HG03175 (cell line): ENCODE measurements around the gene TSC2.

ENCODE experiments used
- ATAC-seq: cut with Tn5 transposase; IDR thresholded peaks from one replicate; pipeline ENCODE4 v1.9.1; 2021; ENCODE audit warnings: mild to moderate bottlenecking, moderate library complexity; ENCODE audit not compliant: unreplicated experiment

Gene TSC2

DNA sequence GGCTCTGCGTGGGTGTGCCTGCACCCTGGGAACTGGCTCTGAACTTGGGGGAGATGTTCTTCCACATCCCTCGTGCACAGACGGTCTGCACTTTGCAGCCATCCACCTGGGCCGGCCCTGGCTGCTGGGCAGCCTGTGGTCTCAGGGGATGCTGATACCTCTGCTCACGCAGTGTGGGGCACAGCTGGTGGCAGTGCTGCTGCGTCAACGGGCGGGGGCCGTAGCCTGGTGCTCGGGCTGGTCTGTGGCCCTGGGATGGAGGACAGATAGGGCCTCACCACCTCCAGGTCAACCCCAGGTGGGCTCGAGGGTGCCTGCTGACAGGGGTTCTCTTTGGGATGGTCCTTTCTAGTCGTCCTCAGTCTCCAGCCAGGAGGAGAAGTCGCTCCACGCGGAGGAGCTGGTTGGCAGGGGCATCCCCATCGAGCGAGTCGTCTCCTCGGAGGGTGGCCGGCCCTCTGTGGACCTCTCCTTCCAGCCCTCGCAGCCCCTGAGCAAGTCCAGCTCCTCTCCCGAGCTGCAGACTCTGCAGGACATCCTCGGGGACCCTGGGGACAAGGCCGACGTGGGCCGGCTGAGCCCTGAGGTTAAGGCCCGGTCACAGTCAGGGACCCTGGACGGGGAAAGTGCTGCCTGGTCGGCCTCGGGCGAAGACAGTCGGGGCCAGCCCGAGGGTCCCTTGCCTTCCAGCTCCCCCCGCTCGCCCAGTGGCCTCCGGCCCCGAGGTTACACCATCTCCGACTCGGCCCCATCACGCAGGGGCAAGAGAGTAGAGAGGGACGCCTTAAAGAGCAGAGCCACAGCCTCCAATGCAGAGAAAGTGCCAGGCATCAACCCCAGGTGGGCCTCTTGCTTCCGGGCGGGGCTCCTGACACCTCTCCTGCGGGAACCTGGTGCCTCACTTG lies 36.3 kb downstream of the TSC2 start:
- ATAC-seq, result no peak

DNA sequence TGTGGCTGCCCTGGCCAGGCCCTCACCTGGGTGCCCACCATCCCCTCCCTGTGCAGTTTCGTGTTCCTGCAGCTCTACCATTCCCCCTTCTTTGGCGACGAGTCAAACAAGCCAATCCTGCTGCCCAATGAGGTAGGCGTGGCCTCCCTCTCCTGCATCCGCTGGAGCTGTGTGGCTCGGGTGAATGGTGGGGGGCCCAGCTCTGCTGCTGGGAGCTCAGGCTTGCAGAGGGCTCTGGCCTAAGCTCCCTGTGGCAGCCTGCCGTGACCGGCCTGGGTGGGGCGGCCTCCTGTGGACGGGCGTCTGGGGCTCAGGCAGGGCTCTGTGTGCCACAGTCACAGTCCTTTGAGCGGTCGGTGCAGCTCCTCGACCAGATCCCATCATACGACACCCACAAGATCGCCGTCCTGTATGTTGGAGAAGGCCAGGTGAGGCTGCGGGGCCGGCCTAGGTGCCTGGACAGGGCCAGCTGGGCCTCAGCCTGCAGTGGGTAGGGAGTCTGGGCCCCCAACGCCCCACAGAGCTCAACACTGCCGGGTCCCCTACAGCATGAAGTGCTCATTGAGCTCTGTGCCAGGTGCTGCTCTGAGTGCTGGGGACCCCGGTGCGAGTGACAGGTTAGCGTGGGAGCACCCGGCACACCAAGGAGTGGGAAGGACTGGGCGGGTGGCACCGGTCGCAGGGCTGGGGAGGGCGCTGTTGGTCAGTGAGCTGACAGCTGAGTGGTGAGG lies 37.3 kb downstream of the TSC2 start:
- ATAC-seq, result no peak

DNA sequence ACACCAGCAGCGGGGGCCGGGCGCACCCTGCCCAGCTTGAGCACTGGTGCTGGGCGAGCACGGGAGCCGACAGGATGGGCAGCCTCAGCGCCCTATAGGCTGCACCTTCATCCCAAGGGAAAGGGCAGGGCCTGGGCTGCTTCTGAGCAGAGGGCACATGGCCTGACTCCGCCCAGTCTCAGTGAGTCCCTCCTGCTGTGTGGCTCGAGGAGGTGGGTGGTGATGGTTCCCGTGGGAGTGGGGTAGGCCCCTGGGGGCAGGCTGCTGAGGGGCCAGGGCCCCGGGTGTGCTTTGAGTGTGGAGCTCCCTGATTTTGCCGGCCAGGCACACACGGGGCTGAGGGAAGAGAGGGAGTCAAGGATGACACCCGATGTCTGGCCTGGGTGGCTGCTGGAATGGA lies 37.9 kb downstream of the TSC2 start:
- no peak for ATAC-seq

DNA sequence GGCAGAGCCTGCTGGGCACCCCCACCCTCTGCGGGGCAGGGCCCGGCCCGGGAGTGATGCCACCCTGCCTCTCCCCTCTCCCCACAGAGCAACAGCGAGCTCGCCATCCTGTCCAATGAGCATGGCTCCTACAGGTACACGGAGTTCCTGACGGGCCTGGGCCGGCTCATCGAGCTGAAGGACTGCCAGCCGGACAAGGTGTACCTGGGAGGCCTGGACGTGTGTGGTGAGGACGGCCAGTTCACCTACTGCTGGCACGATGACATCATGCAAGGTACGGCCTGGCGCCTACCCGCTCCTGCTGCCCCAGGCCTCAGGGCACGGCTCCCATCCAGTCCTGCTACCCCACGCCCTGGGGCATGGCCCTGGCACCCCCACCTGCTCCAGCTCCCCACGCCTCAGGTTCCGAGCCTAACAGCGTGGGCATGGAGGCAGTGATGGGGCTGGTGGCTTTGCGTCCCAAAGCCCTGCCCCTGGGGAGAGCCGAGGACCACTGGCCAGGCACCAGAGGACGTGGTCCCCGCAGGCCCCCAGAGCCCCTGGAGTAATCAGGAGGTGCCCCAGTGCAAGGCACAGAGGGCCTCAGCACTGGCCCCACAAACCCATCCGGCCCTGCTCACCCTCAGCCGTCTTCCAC lies 38.4 kb downstream of the TSC2 start:
- ATAC-seq, result no peak

DNA sequence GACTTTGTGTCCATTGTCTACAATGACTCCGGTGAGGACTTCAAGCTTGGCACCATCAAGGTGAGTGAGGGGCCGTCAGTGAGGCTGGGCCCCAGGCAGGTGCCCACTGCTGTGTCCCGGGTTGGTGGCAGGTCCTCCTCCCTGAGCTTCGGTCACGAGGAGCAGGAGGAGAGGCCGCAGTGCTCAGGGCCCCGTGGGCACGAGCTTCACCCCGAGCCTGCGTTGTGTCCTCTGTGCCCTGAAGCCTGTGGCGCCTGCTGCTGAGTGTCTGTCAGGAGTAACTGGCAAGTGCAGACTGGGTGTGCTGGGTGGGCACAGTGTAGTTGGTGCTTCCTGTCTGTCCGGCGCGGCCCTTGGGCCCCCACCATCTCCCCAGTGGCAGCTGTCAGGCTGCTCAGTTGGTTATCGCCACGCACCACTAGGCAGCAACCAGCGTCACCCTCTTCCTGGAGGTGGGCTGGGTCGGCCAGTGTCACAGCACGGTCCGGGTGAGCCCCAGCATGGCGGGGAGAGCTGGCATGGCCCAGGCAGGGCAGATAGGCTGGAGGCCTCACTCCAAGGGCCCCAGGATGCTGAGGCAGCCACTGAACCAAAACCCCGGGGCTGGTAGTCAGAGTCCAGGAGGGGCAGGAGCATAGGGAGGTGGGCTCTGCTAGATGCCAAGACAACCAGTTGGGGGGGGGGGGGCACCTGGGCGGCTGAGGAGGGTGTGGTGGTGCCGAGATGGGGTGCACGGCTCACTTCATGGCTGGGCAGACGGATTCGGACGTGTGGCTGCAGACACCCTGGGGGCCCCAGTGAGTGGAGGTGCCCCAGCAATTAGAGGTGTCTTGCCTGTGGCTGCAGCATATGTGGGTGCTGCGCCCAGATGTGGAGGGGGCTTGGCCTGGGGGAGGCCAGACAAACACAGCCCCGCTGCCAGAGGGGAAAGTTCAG lies 39.3 kb downstream of the TSC2 start:
- ATAC-seq, result no peak

DNA sequence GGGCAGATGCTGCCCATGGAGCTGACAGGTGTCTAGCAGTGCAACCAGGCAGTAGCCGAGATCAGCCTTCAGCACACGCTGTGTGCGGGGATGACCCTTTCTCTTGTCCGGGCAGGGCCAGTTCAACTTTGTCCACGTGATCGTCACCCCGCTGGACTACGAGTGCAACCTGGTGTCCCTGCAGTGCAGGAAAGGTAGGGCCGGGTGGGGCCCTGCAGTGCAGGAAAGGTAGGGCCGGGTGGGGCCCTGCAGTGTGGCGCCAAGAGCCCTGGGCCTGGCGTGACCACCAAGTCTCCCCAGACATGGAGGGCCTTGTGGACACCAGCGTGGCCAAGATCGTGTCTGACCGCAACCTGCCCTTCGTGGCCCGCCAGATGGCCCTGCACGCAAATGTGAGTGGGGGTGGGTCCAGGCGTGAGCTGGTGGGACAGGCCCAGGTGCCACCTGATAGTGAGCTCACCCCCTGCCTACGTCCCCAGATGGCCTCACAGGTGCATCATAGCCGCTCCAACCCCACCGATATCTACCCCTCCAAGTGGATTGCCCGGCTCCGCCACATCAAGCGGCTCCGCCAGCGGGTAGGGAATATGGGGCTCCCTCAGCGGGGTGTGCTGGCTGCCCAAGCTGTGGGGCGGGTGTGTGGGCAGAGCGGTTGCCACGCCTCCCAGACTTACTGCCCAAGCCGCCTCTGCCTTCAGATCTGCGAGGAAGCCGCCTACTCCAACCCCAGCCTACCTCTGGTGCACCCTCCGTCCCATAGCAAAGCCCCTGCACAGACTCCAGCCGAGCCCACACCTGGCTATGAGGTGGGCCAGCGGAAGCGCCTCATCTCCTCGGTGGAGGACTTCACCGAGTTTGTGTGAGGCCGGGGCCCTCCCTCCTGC lies 40.2 kb downstream of the TSC2 start:
- ATAC-seq, result no peak

DNA sequence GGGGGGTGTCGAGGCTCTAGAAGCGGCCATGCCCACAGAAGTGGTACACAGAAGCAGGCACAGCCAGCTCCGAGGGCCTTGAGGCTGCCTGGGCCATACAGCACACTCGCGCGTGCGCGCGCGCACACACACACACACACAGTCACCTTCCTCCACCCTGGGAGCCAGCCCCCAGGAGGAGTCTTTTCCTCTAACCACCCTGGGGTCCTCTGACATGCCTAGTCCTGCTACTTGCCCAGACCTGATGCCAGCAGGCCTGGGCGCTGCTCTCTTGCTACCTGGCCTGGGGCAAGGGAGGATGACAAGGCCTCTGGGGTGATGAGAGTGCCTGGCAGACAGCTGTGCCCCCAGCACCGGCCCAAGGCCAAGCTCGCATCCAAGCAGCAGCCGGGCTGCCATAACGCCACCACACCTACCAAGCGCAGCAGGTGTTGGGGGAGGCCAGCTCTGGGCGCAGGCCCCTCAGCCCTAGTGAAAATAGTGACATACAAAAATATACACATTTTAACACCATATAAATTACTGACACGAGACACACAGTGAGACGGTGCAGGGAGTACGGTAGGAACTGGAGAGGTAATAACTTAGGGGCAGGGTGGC lies 41.1 kb downstream of the TSC2 start:
- ATAC-seq, result no peak

DNA sequence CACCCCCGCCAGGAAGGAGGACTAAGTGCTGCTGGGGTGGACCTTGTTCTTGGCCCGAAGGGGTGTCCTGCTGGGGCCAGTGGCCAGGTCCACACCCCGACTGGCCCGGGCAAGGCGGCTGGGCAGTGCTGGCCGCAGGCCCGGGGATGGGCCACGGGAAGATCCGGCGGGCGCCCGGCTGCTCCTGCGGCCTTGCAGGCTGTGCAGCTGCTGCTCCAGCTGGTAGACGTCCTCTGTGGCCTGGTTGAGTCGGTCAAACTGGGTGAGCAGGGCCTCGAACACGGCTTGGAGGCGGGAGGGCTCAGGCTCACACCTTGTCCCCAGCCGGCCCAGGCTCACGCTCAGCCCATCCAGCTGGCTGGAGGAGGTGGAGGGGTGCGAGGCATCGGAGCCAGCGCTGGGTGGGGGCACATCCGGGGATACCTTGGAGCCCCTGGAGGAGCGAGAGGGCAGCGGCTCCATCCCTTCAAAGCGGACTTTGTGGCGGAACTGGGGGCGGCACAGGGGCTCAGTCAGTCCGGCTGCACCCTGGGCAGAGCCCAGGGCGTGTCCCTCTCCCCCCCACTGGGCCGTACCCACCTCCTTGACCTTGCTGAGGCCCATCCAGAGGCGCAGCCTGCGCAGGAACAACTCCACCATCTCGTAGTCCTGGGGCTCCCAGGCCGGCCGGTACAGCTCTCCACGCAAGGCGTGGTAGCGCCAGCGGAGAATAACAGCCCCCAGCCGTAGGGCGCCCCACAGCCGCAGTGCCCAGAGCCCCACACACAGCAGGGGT lies 42.1 kb downstream of the TSC2 start:
- no peak for ATAC-seq

DNA sequence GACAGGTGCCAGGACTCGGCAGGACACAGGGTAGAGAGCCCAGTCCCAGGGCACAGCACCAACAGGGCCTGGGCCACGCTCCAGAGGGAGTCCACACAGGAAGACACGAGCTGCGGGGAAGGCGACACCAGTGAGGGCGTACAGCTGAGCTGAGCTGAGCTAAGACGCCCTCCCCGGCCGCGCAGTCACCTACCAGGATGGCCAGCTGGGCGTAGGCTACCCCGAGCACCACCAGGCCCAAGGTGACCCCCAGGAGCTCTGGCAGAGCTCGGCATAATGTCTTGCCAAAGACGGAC lies 42.6 kb downstream of the TSC2 start:
- no peak for ATAC-seq

DNA sequence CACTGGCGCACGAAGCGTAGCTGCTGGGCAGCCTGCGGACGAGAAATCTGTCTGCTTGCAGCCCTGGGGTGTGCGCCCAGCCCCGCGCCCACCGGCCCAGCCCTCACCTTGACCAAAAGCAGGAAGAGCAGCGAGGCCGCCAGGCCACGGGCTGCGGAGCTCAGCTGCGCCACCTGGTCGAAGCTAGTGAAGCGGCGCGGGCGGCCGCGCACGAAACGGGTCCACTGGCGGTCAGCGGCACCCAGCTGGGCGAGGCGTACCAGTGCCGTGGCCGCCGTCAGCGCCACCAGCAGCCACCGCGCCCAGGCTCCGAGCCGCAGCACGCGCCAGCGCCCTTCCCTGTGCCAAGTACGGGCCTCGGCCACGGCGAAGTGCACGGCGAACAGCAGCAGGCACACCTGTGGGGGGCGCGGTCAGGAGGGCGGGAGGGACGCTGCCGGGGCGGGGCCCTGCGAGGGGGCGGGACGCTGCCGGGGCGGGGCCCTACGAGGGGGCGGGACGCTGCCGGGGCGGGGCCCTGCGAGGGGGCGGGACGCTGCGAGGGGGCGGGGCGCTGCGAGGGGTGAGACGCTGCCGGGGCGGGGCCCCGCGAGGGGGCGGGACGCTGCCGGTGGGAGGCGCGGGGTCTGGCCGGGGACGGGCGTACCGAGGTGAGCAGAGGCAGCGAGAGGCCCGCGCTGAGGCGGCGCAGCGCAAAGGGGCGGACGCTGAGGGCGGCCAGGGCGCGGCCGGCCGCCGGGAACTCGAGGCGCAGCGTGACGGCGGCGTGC lies 43.2 kb downstream of the TSC2 start:
- ATAC-seq, result no peak

DNA sequence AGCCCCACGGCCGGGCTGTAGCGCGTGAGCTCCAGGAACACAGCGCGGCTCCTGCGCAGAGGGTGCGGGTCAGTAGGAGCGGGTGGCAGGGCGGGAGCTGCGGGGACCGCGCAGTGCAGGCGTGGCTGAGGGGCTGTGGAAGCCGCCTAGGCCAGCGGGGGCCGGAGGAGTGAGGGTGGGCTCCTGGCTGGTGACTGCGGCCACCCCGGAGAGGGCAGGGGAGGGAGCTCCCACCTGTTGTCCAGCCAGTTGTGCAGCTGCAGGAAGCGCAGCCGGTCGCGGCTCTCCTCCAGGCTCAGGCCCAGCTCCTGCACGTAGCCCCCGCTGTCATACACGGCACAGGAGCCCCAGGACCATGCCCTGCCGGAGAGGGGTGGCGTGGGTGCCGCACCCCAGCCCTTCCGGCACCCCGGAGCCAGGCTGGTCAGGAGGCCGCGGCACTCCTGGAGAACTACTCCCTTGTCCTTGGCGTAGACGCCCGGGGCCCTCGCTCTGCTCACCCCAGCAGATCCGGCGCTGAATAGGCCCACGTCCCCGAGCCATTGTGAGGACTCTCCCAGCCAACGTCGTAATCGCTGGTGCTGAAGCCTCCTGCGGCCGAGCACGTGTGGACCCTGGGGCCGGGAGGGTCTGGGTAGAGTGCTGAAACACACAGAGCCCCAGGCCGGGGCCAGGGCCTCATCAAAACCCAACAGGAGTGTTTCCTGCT lies 43.9 kb downstream of the TSC2 start:
- no peak for ATAC-seq

DNA sequence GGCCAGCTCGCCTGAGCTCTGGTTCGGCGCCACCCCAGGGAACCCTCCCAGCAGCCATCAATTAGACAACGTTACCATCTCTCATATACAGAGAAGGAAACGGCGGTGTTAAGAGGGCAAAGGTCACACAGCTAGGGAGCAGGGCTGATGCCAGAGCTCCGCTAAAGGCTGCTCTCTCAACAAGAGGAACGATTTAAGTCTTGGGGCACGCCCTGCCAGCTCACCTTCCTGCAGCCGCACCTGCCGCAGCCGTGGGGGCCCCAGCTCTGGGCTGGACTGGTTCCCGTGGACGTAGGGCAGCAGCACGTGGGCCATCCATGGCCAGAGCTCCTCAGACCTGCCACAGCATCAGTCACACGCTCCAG lies 44.5 kb downstream of the TSC2 start:
- no peak for ATAC-seq

DNA sequence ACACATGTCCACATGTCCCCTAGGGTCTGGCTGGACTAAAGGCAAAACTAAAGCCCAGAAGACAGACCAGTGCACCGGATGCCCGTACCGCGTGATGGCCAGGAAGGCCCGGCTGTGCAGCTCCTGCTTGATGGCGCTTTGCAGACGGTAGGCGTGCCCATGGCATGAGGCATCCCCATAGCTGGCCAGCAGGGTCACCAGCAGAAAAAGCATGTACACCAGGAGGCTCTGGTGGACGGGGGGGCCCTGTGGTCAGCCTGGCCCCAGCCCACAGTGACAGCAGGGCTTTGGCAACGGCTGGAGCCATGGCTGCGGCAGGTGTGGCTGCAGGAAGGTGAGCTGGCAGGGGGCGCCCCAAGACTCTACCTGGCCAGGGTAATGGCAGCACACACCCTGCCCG lies 45.1 kb downstream of the TSC2 start:
- ATAC-seq, result no peak

DNA sequence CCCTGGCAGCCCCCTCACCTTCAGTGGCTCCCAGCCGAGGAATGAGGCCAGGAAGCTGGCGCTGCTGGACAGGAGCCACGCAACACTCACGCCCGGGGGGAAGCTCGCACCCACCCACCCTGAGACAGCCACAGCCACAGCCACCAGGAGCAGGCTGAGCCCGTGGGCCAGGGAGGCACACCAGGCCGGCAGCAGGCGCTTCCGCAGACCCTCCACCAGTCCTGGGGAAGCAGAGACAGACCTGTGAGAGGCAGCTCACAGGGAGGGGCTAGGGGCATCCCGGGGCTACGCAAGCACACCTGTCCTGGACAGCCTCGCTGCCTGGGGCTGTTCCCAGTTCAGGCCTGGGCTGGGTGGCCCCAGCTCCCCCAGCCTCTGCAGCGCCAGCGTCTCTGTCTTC lies 46.0 kb downstream of the TSC2 start:
- ATAC-seq, result no peak

DNA sequence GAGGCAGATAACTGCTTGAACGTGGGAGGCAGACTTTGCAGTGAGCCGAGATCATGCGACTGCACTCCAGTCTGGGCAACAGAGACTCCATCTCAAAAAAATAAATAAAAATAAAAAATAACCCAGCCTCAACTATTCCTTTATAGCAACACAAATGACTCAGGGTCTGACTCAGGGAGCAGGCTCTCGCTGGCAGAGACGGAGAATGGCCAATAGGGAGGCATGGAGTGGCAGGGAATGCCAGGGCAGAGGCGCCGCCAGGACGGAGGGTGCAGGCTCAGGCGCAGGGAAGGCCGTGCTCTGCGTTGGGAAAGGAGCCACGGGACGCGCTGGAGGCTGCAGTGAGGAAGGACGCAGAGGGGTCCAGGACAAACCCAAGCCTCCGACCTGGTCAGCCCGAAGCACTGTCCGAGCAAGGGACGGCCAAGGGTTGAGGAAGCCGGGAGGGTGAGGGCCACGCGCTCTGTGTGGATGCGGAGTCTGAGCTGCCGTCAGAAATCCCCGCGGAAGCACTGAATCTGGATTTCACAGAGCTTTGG lies 47.6 kb downstream of the TSC2 start:
- no peak for ATAC-seq

DNA sequence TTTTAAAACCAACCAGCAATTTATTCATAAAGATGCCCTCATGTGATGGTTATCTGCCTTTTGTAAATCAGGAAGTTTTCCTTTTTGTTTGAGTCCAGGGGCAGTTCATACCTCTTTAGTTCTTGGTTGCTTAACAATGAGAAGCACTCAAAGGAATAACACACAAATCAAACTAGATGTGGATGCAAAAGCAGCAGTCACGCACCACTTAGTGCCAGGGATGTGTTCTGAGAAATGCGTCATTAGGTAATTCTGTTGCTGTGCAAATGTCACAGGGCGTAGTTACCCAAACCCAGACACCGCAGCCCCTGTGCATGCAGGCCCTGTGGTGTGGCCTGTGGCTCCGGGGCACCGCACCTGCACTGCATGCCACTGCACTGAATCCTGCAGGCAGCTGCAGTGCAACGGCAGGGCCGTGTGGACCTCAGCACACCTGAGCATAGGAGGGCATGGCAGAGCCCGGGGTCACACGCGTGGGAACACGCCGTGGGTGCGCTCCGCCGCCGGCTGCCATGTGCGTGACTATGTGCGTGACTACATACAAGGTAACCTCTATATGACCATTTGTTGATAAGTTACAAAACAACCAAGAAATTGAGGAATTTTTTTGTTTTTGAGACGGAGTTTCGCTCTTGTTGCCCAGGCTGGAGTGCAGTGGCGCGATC lies 48.3 kb downstream of the TSC2 start:
- no peak for ATAC-seq
